GM18867 (cell line): ENCODE measurements around the gene PKNOX1.
"Not testable (repeated sequence)": the region's sequence is repeated elsewhere in the genome, so short reads cannot be mapped to it uniquely, and the experiment has no call there.

Experiments used
- ATAC-seq: cut with Tn5 transposase; IDR thresholded peaks from one replicate; pipeline ENCODE4 v1.9.1; 2021; ENCODE audit warnings: mild to moderate bottlenecking, moderate library complexity; ENCODE audit not compliant: unreplicated experiment

PKNOX1 gene

GRCh38 chr21:43015906-43016540 is 41.7 kb downstream of the PKNOX1 start:
- no peak for ATAC-seq

GRCh38 chr21:43016728-43017127 is 42.4 kb downstream of the PKNOX1 start:
- no peak for ATAC-seq

- no peak for ATAC-seq
These were observed 44.2 kb downstream of the PKNOX1 start for GRCh38 chr21:43018519-43018918.

GRCh38 chr21:43020177-43020576 is 45.8 kb downstream of the PKNOX1 start:
- ATAC-seq = no peak

- no peak for ATAC-seq
These were observed 46.4 kb downstream of the PKNOX1 start for GRCh38 chr21:43020771-43021170.

- ATAC-seq = no peak
These were observed 46.8 kb downstream of the PKNOX1 start for GRCh38 chr21:43021191-43021590.

GRCh38 chr21:43021756-43022600 is 47.6 kb downstream of the PKNOX1 start:
- ATAC-seq = no peak

GRCh38 chr21:43023175-43023574 is 48.8 kb downstream of the PKNOX1 start:
- ATAC-seq = no peak

GRCh38 chr21:43024439-43025136 is 50.2 kb downstream of the PKNOX1 start:
- ATAC-seq = no peak

GRCh38 chr21:43025636-43026180 is 51.3 kb downstream of the PKNOX1 start:
- no peak for ATAC-seq

GRCh38 chr21:43027846-43028731 is 53.7 kb downstream of the PKNOX1 start:
- ATAC-seq = no peak

GRCh38 chr21:43029785-43030184 is 55.4 kb downstream of the PKNOX1 start:
- no peak for ATAC-seq

- no peak for ATAC-seq
These were observed 56.8 kb downstream of the PKNOX1 start for GRCh38 chr21:43031121-43031619.

- no peak for ATAC-seq
These were observed 59.7 kb downstream of the PKNOX1 start for GRCh38 chr21:43034101-43034500.

GRCh38 chr21:43034826-43035225 is 60.5 kb downstream of the PKNOX1 start:
- ATAC-seq = no peak

GRCh38 chr21:43036889-43037288 is 62.5 kb downstream of the PKNOX1 start:
- not testable (repeated sequence) for ATAC-seq

GRCh38 chr21:43037918-43038658 is 63.7 kb downstream of the PKNOX1 start:
- not testable (repeated sequence) for ATAC-seq

- not testable (repeated sequence) for ATAC-seq
These were observed 64.3 kb downstream of the PKNOX1 start for GRCh38 chr21:43038659-43039044.

- not testable (repeated sequence) for ATAC-seq
These were observed 67.8 kb downstream of the PKNOX1 start for GRCh38 chr21:43042169-43042568.
